NCI-H82 treated with DMSO at 0.1 percent for 48 hours (cell line): ENCODE results near the gene TMEM107.

ENCODE experiments used
- DNase-seq: peaks from one replicate; lab custom pipeline; 2025; ENCODE audit not compliant: unreplicated experiment; lab: John Stamatoyannopoulos, UW

Gene TMEM107

GRCh38 chr17:8138672-8139371 lies 37.4 kb downstream of the TMEM107 start:
- DNase-seq, result peak; percentile 99

- DNase-seq, result no peak
These were observed 37.9 kb downstream of the TMEM107 start for GRCh38 chr17:8138374-8138671.

- no peak for DNase-seq
These were observed 38.4 kb downstream of the TMEM107 start for GRCh38 chr17:8137645-8138373.

GRCh38 chr17:8133941-8134340 lies 42.2 kb downstream of the TMEM107 start:
- DNase-seq, result no peak

GRCh38 chr17:8133399-8133798 lies 42.8 kb downstream of the TMEM107 start:
- DNase-seq, result no peak

GRCh38 chr17:8131844-8132441 lies 44.2 kb downstream of the TMEM107 start:
- no peak for DNase-seq

- no peak for DNase-seq
These were observed 47.9 kb downstream of the TMEM107 start for GRCh38 chr17:8128125-8128784.

GRCh38 chr17:8126491-8127066 lies 49.6 kb downstream of the TMEM107 start:
- DNase-seq, result no peak

GRCh38 chr17:8125947-8126490 lies 50.2 kb downstream of the TMEM107 start:
- no peak for DNase-seq

- DNase-seq, result peak; percentile 79
These were observed 50.8 kb downstream of the TMEM107 start for GRCh38 chr17:8125154-8125946.

GRCh38 chr17:8124350-8125153 lies 51.6 kb downstream of the TMEM107 start:
- DNase-seq, result no peak

- DNase-seq, result no peak
These were observed 52.4 kb downstream of the TMEM107 start, which contains the start of gene HES7 for GRCh38 chr17:8123695-8124349. HES7 (minus strand) TSS chr17:8124106; CDS start chr17:8124084, 22 bp downstream.

GRCh38 chr17:8122924-8123694 lies 53.1 kb downstream of the TMEM107 start:
- no peak for DNase-seq
